G401.6 (cell line): ENCODE measurements around the gene TAGLN.

Source experiments
- FAIRE-seq: peaks from 2 replicates; lab custom pipeline; 2012; peaks lifted over from hg19 to GRCh38; lab: Jason Lieb, UNC

Gene TAGLN

GRCh38 chr11:117199053-117199915 is at the start of gene TAGLN:
TAGLN (plus strand) TSS chr11:117199370; CDS start chr11:117203014, 3,644 bp downstream.
- peak; percentile 95 for FAIRE-seq

- no peak for FAIRE-seq
Observed at GRCh38 chr11:117152066-117152465, 47.1 kb upstream of the TAGLN start.

GRCh38 chr11:117154468-117154867 is 44.7 kb upstream of the TAGLN start:
- FAIRE-seq = no peak

- no peak for FAIRE-seq
Observed at GRCh38 chr11:117157507-117157906, 41.7 kb upstream of the TAGLN start.

- FAIRE-seq = no peak
Observed at GRCh38 chr11:117159892-117160291, 39.3 kb upstream of the TAGLN start.

GRCh38 chr11:117160826-117161225 is 38.3 kb upstream of the TAGLN start:
- no peak for FAIRE-seq

- no peak for FAIRE-seq
Observed at GRCh38 chr11:117166491-117166890, 32.7 kb upstream of the TAGLN start.

- no peak for FAIRE-seq
Observed at GRCh38 chr11:117169736-117170135, 29.4 kb upstream of the TAGLN start.

- FAIRE-seq = no peak
Observed at GRCh38 chr11:117170210-117170609, 29.0 kb upstream of the TAGLN start.

- no peak for FAIRE-seq
Observed at GRCh38 chr11:117171007-117171403, 28.2 kb upstream of the TAGLN start.

- FAIRE-seq = no peak
Observed at GRCh38 chr11:117171404-117172061, 27.6 kb upstream of the TAGLN start.

- FAIRE-seq = no peak
Observed at GRCh38 chr11:117172724-117173421, 26.3 kb upstream of the TAGLN start.

GRCh38 chr11:117175104-117175503 is 24.1 kb upstream of the TAGLN start:
- FAIRE-seq = no peak

GRCh38 chr11:117175781-117176180 is 23.4 kb upstream of the TAGLN start:
- FAIRE-seq = no peak

- FAIRE-seq = no peak
Observed at GRCh38 chr11:117176186-117176585, 23.0 kb upstream of the TAGLN start.

GRCh38 chr11:117177534-117178209 is 21.5 kb upstream of the TAGLN start:
- FAIRE-seq = no peak

- FAIRE-seq = peak; percentile 98
Observed at GRCh38 chr11:117178210-117179034, 20.7 kb upstream of the TAGLN start, which contains the start of gene SIDT2. SIDT2 (plus strand) TSS chr11:117178743; CDS start chr11:117179264, 521 bp downstream.

GRCh38 chr11:117179048-117179999 is 19.8 kb upstream of the TAGLN start:
- FAIRE-seq = no peak

- FAIRE-seq = no peak
Observed at GRCh38 chr11:117180020-117180419, 19.1 kb upstream of the TAGLN start.
